ENCODE measurements around the gene TOR4A.

DNA sequence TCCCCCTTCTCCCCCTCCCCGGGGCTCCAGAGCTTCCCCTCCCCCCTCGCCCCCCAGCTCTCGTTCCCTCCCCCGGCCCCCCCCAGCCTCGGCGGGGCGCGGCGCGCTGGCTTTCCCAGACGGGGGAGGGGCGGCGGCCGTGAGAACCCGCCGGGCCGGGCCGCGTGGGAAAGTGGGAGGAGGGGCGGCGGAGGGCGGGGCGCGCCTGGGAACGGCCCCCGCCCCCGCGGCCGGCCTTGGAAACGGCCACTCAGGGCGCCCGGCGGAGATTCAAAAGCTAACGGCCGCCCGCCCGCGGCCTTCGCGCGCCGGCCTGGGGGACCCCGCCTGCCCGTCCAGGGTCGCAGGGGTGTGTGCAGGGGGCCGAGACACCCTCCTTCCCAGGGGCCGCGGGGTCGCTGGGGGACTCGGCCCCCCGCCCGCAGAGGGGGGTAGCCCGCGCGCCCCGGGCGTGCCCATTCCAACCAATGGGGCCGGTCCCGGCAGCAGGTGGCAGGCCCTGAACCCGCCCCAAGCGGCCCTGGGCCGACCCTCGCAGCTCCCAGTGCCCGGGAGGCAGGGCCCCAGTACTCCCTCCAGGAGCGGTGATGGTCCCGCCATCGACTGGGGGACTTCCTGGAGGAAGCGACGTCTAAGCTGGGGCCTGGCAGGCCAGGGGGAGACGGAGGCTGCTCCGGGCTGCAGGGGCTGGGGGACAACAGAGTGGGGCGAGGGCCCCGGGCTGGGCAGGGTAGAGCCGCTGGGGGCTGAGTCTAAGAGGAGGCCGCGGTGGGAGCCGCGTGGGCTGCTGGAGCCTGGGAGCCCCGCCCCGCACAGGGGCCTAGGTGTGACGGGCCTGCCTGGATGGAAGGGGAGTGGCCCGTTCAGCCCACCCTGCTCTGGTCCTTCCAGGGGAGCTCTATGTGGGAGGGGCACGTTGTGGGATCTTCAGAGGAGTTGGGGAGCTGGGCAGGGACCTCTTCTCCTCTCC, 38.8 kb downstream of the TOR4A start:
- TF ChIP-seq EZH2 (IDR thresholded peaks at IDR 0.05; ENCODE audit: insufficient read depth, poor library complexity, severe bottlenecking) (no peak), EZH2phosphoT487 (IDR thresholded peaks at IDR 0.05; ENCODE audit: insufficient read depth, low read depth) (no peak)
